Transverse colon (tissue), 4 donors: Measurements from ENCODE around the gene TM9SF1. TPM values are rescaled to one million over a fixed set of nuclear protein-coding genes. Genes with fewer than 3 reads are reported as not detected.

ENCODE experiments used
- DNase-seq: peaks from one replicate; pipeline ENCODE4 v3.0.0-alpha.2; 2019
- H3K27ac ChIP-seq, 4 donors: fragments of 200-600 bp; sonication (generic); 2 replicates each; pipeline ENCODE4 v1.5.1; 2016 to 2018; ENCODE audit warnings: inconsistent platforms in 4 of 4
- H3K27me3 ChIP-seq: fragments of 200-600 bp; sonication (generic); 2 replicates; pipeline ENCODE4 v1.5.1; 2017; ENCODE audit warnings: inconsistent platforms
- H3K36me3 ChIP-seq, 4 donors: fragments of 200-600 bp; sonication (generic); 2 replicates each; pipeline ENCODE4 v1.5.1; 2017 to 2019; ENCODE audit warnings: inconsistent platforms in 4 of 4
- H3K4me1 ChIP-seq, 4 donors: fragments of 200-600 bp; sonication (generic); 2 replicates each; pipeline ENCODE4 v1.5.1; 2017 to 2020; ENCODE audit warnings: inconsistent platforms in 4 of 4
- H3K4me3 ChIP-seq, 4 donors: fragments of 200-600 bp; sonication (generic); 1 replicate in 1 of 4; 2 replicates in 3 of 4; pipeline versions ENCODE4 v1.5.1 to v1.6.1; 2017 to 2019; ENCODE audit warnings: inconsistent platforms in 4 of 4
- H3K9me3 ChIP-seq, 2 donors: fragments of 200-600 bp; sonication (generic); 2 replicates each; pipeline ENCODE4 v1.5.1; 2017 to 2019; ENCODE audit warnings: inconsistent platforms in 2 of 2
- CTCF ChIP-seq, 5 experiments: fragments of 200-600 bp in 3 of 5; fragments of 450-650 bp in 2 of 5; sonication (generic) in 3 of 5; IDR thresholded peaks; 1 replicate in 2 of 5; 2 replicates in 3 of 5; pipeline ENCODE4 v1.5.1; 2016 to 2017; ENCODE audit warnings: antibody characterized with exemption in 5 of 5, inconsistent platforms in 3 of 5, mild to moderate bottlenecking in 2 of 5, moderate library complexity in 1 of 5
- EP300 ChIP-seq: sonication (generic); formaldehyde crosslinking; IDR thresholded peaks from one replicate; pipeline ENCODE4 v1.6.1; 2017; ENCODE audit warnings: antibody characterized with exemption, low read depth
- POLR2A ChIP-seq: fragments of 450-650 bp; IDR thresholded peaks from one replicate; pipeline ENCODE4 v1.6.1; 2016; ENCODE audit warnings: antibody characterized with exemption, mild to moderate bottlenecking, moderate library complexity
- POLR2AphosphoS5 ChIP-seq, 3 donors: sonication (generic); formaldehyde crosslinking; IDR thresholded peaks; one replicate each; pipeline ENCODE4 v1.6.1; 2016; ENCODE audit warnings: antibody characterized with exemption in 3 of 3
- WGBS, 2 donors: methylation state at CpG; one replicate each; pipeline ENCODE4 v1.1.5; 2018; ENCODE audit warnings: low coverage in 1 of 2; 5-methylcytosine and 5-hydroxymethylcytosine counted together
- in situ Hi-C, 4 donors: fragments of 200-750 bp; cut with MboI; loops; one replicate each; pipeline versions ENCODE4 v1.15.0 to v1.15.1; 2017; ENCODE audit warnings: low sequenced_read_pairs in 3 of 4, low pct_ligation_motif_present in 1 of 4, low pct_unique_long_range_greater_than_20kb in 1 of 4
- intact Hi-C: fragments of 100-400 bp; cut with DNase I; formaldehyde crosslinking; loops from one replicate; pipeline ENCODE4 v1.15.1; 2023; ENCODE audit warnings: low total_unique reads
- total RNA-seq, 4 donors: library from RNA; depleted of rRNA; stranded (reverse); fragments of >200 nt; gene quantifications; one replicate each; pipeline ENCODE4 v1.1.0, GENCODE V29; 2016

The TM9SF1 gene
- total RNA-seq, 4 donors from 2014 or later = 32.9 to 127 (median 63.9) TPM

DNA sequence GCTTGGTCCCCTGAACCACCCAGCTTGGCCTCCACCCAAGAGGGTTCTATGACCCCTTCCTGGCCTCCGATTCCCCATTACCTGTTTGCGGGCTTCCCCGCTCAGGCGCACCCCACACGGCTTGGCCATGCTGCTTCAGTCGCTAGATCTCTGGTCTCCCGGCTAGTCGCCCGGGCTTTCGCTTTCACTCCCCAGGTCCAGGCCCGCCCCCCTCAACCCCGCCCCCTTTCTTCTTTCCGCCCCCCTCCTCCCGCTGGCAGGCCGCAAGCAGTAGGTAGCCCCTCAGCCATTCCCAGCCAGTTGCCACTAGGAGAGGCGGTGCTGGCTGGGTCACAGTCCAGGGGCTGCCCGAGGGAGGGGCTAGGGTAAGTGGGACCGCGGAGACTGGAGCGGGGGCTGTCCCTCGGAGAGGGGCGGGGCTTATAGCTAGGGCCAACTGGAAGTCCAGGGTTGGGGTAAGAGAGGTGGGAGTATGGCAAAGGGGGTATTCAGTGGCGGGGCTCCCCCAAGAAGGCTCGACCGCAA lies 48.7 kb downstream of the TM9SF1 start, which contains the start of gene PSME2:
Gene PSME2, minus strand, starts transcription at position 158 of the 525 bp plus-strand sequence. Its CDS starts 29 bp downstream, at position 129.
- TF ChIP-seq POLR2AphosphoS5 (IDR thresholded peaks at IDR 0.05) (peak; percentile 67 to 86 (median 78)), CTCF (IDR thresholded peaks at IDR 0.05) (no peak)
- peak within 1 kb of the TSS; percentile 94 to 99 (median 97) for H3K27ac ChIP-seq
- H3K4me3 ChIP-seq = peak within 1 kb of the TSS; percentile 73 to 98 (median 86)
- no peaks in the 10 kb centered on the region for H3K27me3 ChIP-seq
- 0% methylated on average over 25 of the region's 25 CpGs; no CpG with 5 or more reads in 1 of the 2 donors for whole genome bisulfite sequencing, 2 donors
- peaks cover 16 to 54% (median 33%) of the 10 kb centered on the region in 4 donors for H3K4me1 ChIP-seq
- peak; percentile 97 for DNase-seq
- intact Hi-C loops = no loop called here
- peaks cover 0 to 16% (median 3%) of the 10 kb centered on the region in 4 donors for H3K36me3 ChIP-seq
- no peaks in the 10 kb centered on the region for H3K9me3 ChIP-seq
- in situ Hi-C loops = no loop called here

GRCh38 chr14:24145690-24146452 lies 49.4 kb downstream of the TM9SF1 start:
- Histone ChIP-seq H3K9me3 (no peaks in the 10 kb centered on the region), H3K36me3 (peaks cover 0 to 9% (median 2%) of the 10 kb centered on the region in 4 donors), H3K4me1 (peaks cover 16 to 54% (median 34%) of the 10 kb centered on the region in 4 donors), H3K4me3 (peak overlapping the region; percentile 71 to 98 (median 80)), H3K27ac (peak overlapping the region; percentile 94 to 99 (median 97)), H3K27me3 (no peaks in the 10 kb centered on the region)
- TF ChIP-seq POLR2AphosphoS5 (IDR thresholded peaks at IDR 0.05) (no peak), POLR2A (no peak), EP300 (no peak), CTCF (IDR thresholded peaks at IDR 0.05) (no peak)
- intact Hi-C loops (no loop called here), in situ Hi-C loops (no loop called here)
- WGBS, 2 donors = 1 to 27% methylated on average over 4 to 9 of the region's 9 CpGs
- DNase-seq = no peak

DNA sequence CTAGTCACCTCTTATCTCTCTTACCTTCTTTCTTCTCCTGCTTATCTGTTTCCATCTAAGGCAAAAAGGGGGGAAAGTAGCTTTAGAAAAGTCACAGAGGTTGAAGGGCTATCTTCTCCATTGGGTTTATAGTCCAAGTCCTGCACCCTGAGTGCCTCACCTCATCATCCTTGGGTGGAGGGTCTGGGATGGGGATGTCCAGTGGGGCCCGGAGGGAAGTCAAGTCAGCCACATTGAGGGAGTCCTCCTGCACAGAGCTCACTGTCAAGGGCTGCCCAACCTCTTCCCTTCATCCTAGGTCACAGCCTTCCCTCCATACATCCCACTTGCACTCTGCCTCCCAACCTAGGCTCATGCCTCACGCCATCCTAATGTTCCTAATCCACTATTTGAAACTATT lies 50.0 kb downstream of the TM9SF1 start:
- TF ChIP-seq POLR2AphosphoS5 (IDR thresholded peaks at IDR 0.05) (no peak), EP300 (no peak), POLR2A (no peak), CTCF (IDR thresholded peaks at IDR 0.05) (no peak)
- no peaks in the 10 kb centered on the region for H3K27me3 ChIP-seq
- peak overlapping the region in 1 of 4 donors; percentile 73 for H3K4me3 ChIP-seq
- in situ Hi-C loops = no loop called here
- H3K4me1 ChIP-seq = peaks cover 16 to 59% (median 39%) of the 10 kb centered on the region in 4 donors
- 71 to 91% methylated on average over 2 of the region's 2 CpGs for WGBS, 2 donors
- no peaks in the 10 kb centered on the region for H3K9me3 ChIP-seq
- intact Hi-C loops = no loop called here
- H3K27ac ChIP-seq = peak overlapping the region; percentile 94 to 99 (median 97)
- peaks cover 0 to 4% (median 2%) of the 10 kb centered on the region in 4 donors for H3K36me3 ChIP-seq
- no peak for DNase-seq

DNA sequence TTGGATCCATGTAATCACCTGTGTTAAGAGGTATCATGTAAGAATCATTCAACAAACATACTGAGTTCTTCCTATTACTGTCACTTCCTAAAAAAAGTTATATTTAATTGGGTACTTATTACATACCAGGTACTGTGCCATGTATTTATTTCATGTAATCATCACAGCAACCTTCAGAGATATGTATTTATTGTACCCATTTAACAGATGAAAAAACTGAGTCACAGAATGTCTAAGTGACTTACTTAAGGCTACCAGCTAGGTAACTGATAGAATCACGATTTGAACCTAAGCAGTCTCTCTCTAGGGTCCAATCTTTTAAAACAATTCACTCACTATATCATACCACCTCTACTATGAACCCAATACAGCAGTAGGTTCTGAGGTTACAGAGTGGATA lies 50.8 kb downstream of the TM9SF1 start:
- DNase-seq = no peak
- TF ChIP-seq POLR2AphosphoS5 (IDR thresholded peaks at IDR 0.05) (no peak), CTCF (IDR thresholded peaks at IDR 0.05) (no peak), EP300 (no peak), POLR2A (no peak)
- H3K27ac ChIP-seq = peak overlapping the region in 1 of 4 donors; percentile 99
- intact Hi-C loops (no loop called here), in situ Hi-C loops (no loop called here)
- H3K36me3 ChIP-seq = peaks cover 0 to 4% (median 1%) of the 10 kb centered on the region in 4 donors
- peaks cover 23 to 67% (median 46%) of the 10 kb centered on the region in 4 donors for H3K4me1 ChIP-seq
- 83 to 97% methylated on average over 1 of the region's 1 CpG for WGBS, 2 donors
- H3K9me3 ChIP-seq = no peaks in the 10 kb centered on the region
- H3K4me3 ChIP-seq = no peak overlapping the region
- no peaks in the 10 kb centered on the region for H3K27me3 ChIP-seq
